ELF-1 (cell line): ENCODE measurements around the gene ZNF492.
"Not testable (repeated sequence)": the region's sequence is repeated elsewhere in the genome, so short reads cannot be mapped to it uniquely, and the experiment has no call there.

Experiments
- DNase-seq: peaks from one replicate; pipeline ENCODE4 v3.0.0-alpha.2; 2016; ENCODE audit warnings: low read depth, low spot score

ZNF492 gene

DNA sequence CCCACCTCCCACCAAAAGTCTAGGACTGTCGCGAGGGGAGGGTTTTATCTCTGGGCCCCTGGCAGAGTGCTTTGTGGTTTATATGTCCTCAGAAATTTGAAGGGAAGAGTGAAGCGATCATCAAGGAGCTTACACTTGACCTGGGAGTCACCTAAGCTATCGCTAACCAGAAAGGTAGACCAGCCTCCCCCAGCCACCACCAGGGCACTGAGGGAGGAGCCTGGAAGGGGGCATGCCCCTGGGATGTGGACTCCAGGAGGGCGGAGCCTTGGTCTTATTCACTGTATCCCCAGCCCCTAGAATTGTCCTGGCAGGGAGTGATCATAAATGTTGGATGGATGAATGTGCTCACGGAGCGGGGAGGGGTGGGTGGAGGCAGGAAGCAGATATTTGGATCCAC, 16.9 kb upstream of the ZNF492 start:
- not testable (repeated sequence) for DNase-seq

DNA sequence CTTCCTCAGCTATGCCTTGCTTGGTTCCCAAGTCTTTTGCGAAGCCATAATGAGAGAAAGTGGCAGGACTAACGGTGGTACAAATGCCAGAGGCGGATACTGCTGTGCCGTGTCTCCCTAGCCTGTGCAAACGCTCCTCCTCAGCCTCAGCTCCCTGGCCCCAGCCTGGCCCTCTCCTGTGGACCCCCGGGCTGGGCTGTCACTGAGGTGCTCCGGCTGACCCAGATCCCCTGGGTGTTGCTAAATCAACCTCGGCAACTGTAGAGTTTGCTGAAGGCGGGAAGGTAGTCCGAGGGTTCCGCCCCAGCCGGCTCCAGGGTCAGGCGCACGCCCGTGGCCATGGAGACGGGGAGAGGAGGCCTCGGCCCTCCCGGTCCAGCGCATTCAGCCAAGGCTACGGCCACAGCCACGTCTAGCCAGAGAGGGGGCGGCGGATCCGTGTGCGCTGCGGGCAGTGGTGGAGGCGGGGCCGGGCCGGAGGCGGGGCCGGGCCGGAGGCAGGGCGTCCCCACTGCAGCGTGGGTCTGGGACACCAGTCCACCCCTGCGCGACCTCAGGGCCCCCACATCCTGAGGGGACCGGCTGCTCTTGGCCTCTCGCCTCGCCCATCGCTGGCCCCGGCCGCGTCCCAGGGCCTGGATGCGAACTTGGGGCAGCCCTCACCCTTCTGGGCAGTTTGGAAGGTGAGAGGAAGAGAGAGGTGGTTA, 16.4 kb upstream of the ZNF492 start:
- DNase-seq: no peak

DNA sequence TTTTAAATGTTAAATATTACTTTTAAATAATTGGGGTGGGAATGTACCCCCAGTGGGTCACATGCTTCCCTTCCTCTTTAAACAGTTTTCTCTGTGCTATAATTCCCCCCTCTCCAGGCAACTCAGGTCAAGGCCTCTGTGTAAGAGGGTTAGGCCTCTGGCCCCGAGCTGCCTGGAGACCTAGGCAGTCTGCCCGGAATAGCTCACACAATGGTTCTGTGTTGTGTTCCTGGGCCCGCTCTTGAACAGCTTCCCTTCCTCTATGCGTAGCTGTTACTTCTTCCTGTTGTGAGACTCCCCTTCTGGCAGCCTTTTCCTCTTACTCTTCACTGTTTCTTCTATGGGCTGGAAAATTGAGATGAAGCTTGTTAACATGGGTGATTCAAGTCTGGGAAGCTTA, 14.8 kb upstream of the ZNF492 start:
- DNase-seq: no peak

DNA sequence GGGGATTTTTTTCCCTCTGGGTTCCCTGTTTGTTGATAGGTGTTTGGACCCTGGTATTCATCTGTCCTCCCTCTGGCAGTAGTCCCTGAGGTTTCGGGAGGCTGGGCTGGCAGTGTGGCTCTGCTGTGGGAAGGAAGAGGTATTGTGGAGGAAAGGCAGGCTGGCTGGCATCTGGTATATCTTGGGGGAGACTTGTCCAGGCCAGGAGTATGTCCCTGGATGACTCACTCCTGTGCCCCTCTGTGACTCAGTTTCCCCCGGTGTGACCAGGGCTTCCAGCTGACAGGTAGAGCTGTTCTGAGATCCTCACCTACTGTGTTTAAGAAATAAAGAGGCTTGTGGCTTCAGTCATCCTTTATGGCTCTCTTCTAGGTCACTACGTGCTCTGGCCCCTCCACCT, 14.2 kb upstream of the ZNF492 start:
- DNase-seq: no peak

DNA sequence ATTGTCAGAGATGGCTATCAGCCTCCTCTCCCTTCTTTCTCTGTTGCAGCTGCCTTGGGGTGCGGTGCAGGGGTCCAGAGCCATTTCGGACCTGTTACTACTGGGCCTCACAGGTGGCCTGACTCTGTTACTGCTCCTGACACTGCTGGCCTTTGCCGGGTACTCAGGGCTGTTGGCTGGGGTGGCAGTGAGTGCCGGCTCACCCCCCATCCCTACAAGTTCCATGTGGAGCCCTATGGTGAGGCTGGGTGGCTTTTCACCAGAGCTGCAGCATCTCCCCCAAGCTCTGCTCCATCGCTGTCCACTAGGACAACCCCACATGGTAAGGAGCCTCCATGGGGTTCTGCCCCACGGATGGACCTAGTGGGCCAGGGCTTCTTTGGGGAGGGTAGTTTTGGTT, 13.7 kb upstream of the ZNF492 start:
- DNase-seq: no peak

DNA sequence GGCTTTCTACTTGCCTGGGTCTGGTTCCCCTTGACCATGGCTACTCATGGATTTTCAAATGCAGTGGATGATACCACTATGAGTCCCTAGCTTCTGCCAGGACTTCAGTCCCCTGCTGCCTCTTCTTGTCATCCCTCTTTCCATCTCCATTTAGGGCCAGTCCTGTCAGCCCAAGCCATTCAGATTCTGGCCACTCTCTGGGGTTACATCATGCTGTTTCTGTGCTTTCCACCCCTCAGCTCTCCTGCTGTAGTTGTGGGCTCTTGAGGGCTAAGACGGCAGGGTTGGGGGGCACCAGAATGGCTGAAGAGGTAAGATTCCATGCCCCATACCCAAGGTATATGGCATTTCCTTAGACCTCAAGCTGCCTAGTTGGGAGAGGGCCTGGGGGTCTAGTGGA, 13.2 kb upstream of the ZNF492 start:
- no peak for DNase-seq

DNA sequence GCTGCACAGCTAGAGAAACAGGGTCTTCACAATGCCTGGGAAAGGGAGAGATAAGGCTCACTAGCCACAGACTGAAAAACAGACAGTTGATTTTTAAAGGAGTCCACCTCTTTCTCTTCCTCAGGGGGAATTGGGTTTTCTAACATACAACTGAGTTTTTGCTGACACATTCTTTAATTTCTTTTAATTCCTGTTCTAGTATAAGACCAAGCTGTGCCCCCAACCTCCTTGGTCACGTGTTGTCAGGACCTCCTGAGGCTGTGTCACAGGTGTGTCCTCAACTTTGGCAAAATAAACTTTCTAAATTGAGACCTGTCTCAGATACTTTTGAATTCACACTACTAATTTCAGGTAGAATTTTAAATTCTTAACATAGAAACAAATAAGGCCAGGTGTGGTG, 12.1 kb upstream of the ZNF492 start:
- no peak for DNase-seq

DNA sequence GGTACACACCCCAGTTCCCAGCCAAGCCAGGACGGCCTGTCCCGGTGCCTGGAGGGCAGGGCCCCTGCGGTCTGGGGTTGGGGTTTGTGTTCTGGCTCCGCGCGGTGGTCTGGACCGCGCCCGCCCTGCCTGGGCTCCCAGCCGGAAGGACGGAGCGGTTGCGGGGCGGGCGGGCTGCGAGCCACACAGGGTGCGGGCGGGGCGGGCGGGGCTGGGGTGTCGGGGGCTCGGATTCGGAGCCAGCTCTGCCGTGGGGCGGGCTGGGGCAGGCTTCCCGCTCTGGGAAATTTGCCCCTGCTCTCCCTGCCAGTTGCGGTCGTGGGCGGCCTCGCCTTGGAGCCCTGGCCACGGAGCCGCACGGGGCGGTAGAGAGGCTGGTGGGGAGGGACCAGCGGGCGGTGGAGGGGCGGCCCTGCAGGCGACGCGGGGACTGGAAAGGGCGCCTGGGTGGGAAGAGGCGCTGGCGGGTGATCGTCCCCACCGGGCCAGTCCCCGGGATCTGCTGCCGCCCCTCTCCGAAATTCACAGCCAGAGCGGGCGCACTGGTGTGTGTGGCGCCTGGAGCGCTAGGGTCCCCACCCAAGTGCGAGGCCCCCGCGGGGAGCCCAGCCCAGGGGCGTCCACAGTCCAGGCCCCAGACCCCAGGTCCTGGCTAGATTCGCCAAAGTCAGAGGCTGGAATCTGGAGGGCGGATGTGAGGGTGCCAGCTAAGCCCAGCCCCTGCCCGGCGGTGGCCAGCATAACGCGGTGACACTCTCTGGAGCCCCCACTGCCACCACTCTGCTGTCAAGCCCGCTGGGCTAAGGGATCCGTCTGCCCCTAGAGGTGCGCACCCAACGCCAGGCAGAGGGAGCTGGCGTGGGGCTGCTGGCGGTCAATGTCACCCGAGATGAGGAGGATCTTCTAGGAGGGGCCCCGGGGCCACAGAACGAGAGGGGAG, 11.0 kb upstream of the ZNF492 start:
- no peak for DNase-seq

DNA sequence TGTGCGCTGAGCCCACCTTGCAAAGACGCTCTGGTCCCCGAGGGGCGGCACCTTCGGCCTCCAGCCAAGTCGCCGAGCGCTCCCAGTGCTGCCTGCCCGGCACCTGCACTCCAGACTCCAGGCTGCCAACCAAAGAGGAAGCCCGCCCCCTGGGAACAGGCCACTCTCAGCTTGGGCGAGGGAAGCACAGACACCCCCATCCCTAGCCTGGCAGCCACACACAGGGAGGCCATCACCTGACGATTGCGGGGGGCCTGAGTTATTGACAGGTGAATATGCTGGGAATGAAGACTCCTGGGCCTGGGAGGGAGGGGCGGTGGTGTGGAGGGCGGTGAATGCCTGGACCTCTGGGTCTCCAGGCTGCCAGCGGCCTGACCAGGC, 10.3 kb upstream of the ZNF492 start:
- no peak for DNase-seq

DNA sequence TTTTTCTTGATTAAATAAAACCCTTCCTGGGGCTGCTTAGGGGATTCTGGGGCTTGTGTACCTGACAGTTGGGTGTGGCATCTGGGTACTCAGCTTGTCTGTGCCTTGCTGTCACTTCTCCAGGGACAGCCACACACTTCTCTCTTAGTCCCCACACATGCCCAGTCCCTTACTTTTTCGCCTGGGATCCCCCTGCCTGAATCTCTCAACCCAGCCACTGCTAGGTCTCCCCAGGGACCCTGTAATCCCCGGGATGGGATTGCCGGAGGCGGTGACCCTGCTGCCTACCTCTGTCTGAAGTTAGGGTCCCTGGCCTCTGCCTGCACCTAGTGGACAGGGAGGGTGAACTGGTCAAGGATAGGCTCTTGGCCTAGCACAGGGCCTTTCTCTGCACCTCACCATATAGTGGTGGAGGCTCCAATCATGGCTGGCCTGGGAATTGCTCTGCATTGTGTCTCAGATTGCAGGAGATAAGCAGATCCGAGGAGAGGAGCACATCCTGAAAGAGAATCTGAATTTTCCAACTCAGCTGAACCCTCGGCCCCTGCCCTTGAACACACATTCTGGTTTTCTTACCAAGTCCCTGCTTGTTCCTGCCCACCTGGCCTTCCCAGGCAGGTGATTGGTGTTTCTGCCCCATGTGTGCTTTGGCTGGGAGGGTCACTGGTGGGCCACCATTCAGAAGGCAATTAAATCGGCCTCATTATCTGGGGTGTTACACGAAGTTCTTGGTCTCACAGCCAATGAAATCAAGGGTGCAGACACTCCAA, 8.7 kb upstream of the ZNF492 start:
- no peak for DNase-seq

DNA sequence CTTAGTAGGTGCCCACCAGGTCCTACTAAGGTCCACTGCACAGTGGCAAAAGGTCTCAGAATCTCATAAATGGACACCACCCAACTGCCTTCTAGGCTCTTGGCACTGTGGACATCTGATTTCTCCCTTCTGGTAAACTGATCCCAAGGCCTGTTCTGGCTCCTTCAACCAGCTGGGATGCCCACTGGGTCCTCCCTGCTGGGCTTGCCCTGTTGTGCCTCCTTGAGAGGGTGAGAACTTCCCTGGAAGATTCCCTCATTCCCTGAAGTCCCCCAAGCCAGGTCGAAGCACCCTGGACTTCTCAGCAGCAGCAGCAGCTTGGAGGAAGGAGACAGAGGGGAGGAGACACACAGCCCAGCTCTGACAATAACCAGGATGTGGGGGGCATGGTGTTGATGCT, 6.6 kb upstream of the ZNF492 start:
- no peak for DNase-seq

DNA sequence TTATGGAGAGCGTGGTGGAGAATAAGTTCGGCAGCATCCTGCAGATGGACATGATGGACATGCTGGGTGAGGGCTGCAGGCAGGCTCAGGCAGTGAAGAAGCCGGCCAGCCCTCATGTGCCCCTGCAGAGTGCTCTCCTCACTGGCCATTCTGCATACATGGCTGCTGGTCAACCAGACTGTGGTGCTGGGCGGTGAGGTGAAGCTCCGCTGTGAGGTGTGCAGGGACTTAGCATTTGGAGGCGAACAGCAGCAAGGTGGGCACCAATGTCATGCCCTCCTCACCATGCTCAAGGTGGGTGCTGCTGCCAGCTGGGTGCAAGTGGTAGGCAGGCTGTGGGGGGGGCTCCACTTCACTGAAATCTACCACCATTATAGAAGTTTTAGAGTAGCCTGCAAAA, 5.7 kb upstream of the ZNF492 start:
- no peak for DNase-seq

DNA sequence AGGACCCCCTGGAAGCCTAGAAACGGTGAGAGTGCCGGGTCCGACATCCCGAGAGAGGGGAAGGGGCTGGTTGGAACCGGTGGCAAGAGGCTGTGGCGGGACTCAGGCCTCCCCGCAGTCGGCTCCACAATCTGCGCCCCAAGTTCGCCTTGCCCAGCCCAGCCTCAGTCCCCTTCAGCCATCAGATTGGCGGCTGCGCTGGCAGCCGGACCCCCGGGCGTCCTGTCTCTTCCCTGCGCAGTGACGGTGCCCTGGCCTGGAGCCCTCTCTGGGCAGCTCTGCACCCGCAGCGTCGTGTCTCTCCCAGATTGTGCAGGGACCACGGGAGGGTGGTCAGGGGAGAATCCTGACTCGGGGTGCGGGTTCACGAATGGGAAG, 315 bp downstream of the ZNF492 start:
- no peak for DNase-seq

DNA sequence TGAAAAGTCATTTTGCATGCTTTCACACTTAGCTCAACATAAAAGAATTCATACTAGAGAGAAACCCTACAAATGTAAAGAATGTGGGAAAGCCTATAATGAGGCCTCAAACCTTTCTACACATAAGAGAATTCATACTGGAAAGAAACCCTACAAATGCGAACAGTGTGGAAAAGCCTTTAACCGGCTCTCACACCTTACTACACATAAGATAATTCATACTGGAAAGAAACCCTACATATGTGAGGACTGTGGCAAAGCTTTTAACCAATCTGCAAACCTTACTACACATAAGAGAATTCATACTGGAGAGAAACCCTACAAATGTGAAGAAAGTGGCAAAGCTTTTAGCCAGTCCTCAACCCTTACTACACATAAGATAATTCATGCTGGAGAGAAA, 51.4 kb downstream of the ZNF492 start:
- DNase-seq: not testable (repeated sequence)

DNA sequence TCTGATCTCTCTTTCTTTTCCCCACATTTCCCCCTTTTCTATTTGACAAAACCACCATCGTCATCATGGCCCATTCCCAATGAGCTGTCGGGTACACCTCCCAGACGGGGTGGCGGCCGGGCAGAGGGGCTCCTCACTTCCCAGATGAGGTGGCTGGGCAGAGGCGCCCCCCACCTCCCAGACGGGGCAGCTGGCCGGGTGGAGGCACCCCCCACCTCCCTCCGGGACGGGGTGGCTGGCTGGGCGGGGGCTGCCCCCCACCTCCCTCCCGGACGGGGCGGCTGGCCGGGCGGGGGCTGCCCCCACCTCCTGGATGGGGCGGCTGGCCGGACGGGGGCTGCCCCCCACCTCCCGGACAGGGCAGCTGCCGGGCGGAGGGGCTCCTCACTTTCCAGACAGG, 68.5 kb downstream of the ZNF492 start:
- DNase-seq: not testable (repeated sequence)

DNA sequence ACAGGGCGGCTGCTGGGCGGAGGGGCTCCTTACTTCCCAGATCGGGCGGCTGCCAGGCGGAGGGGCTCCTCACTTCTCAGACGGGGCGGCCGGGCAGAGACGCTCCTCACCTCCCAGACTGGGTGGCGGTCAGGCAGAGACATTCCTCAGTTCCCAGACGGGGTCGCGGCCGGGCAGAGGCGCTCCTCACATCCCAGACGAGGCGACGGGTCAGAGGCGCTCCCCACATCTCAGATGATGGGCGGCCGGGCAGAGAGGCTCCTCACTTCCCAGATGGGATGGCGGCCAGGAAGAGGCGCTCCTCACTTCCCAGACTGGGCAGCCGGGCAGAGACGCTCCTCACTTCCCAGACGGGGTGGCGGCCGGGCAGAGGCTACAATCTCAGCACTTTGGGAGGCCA, 69.0 kb downstream of the ZNF492 start:
- not testable (repeated sequence) for DNase-seq

DNA sequence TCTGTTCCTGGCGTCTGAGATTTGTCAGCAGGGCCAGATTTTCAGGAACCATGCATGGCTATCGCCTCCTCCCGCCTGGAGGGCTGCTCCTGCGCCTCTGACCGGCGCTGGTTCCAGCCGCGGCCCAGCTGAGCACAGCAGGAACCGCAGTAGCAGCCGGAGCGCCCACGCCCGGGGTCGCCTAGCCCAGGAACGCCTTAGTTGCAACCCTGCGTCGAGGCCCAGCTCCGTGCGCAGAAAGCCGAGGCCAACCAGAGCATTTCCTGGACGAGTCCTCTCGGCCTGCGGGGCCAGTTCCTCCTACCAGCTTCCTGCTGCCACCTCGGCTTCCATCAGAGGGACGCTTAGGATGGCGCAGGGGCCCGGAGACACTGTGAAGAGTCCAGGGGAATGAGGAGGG, 74.9 kb downstream of the ZNF492 start:
- DNase-seq: no peak
